ENCODE results near the gene IKZF2.

The IKZF2 gene

GRCh38 chr2:212998626-212999359 lies 152.6 kb downstream of the IKZF2 start:
- DNase-seq (ENCODE audit: low read depth in 2 of 2): no peak

GRCh38 chr2:212997526-212998020 lies 153.8 kb downstream of the IKZF2 start:
- DNase-seq (ENCODE audit: low read depth in 2 of 2): no peak

DNA sequence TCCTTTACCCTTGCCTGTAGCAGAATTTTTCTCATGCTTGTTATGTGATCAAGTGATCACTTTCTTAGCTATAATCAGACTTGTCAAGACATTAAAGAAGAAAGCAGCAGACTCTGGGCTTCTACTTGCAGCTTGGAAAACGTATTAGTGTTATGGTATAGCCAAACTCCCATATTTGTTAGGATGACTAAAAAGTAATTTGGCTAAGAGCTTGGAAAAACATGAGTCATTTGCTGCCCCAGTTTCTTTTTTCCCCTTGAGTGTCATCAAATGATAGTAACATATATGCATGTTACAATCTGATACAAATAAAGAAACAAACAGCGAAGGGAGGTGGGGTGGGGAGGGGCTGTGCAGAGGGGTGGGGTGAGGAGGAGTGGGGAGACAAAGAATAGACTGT lies 155.5 kb downstream of the IKZF2 start:
- DNase-seq (ENCODE audit: low read depth in 2 of 2): peak in 1 of 2 experiments; percentile 11

DNA sequence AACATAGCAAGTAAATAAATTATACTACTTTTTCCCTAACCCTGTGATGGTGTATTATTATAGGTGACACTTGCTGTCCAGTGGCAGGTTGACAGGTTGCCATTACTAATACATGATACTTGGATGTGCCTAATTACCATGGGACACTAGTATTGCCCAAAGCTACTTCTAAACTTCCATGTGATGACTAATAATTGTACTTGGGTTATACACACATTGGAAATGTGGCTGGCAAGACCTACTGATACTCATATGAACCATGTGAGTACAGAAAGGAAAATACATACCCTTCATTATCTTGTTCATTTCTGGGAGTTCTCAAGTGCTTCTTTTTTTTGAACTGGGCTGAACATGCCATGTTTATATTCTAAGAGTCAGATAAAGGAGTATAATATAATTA lies 156.4 kb downstream of the IKZF2 start:
- DNase-seq (ENCODE audit: low read depth in 2 of 2): no peak

DNA sequence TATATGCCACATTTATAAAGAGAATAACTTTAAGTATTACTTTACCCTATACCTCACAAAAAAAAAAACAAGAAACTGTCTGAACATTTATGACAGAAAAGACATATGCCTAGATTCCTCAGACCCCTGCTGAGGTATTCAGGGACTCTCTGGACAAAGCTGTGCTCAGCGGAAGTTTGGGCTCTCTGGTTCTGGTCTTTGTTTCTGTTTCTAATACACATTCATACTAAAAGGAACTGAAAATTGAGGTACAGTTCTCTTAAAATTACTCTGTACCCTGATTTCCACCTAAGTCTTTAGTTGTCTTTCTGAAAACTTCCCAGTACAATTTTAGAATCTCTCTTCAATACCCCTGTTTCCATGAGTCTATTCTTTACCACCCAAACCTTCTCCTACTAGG lies 160.3 kb downstream of the IKZF2 start:
- no peak for DNase-seq (ENCODE audit: low read depth in 2 of 2)

- no peak for DNase-seq (ENCODE audit: low read depth in 2 of 2)
Observed at GRCh38 chr2:212990697-212991096, 160.7 kb downstream of the IKZF2 start.

DNA sequence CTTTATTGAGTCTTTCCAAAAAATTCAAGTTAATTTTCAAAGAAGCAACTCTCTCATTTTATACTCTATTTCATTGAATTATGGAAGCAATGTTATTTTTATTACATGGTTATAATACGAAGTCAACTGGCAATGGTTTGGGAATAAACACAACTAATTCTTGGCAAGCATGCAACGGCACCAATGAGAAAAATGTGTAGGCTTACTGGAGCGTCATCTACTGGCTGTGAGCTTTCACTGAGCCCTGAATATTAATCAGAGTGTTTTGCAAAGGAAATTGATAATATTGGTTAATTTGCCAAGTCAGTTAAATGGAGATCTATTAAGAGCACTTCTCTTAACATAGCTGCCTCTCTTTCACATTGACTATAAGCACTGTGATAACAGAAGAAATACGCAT lies 163.9 kb downstream of the IKZF2 start:
- no peak for DNase-seq (ENCODE audit: low read depth in 2 of 2)

DNA sequence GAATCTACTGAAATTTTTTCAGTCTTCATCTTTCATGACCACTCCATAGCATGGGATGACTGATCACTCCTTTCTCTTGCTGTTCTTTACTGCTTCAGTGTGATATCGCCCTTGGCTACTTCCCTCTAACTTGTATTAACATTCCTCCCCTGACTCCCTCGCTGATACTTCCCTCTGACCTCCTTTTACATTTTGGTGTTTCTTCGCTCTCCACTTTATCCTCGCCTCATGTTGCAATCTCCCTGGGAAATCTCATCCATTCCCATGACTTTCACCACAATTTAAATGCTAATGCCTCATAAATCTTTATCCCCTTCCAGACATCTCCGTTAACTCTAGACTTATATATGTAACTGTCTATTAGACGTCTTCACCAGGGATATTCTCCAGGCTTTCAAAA lies 167.3 kb downstream of the IKZF2 start:
- no peak for DNase-seq (ENCODE audit: low read depth in 2 of 2)

DNA sequence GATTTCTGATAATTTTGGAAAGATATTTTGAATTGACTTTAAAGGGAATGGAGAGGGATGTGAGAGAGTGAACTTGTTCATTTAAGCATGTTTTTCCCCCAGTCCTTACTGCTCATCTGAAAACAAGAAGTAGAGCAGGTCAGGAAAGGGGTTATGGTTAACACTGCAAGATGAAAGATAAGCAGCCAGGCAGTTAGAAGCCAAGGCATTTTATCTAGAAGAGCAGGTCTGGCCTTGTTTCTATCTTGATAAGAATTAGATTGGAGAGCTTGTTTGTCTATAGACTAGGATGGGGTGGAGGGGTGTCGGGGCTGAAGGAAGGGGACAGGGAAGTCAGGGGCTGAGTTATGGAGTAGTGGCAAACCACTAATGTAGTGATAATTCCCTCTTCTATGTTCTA lies 171.6 kb downstream of the IKZF2 start:
- no peak for DNase-seq (ENCODE audit: low read depth in 2 of 2)

DNA sequence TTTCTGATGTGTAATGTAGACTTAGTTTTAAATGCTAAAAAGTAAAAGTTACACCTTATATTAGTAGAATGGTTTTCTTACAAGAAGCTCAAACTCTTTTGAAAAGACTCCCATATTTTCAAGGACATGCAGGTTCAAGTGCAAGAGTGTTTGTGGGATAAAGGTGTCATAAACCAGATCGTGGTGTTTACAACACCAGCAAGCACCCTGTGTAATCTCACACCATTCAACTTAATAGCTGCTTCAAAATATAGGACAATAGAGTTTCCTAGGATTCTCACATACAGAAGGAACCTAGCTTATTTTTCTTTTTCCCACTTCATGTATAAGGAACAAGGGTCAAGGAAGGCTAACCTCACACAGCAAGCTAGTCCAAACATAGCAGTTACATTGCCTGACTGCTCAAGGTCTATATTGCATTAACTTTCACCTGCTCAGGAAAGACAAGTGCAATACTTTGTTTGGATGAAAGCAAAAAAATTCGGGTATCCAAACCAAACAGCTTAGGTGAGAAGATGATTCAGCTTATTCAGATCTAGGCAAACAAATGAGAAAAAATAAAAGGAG lies 172.3 kb downstream of the IKZF2 start:
- DNase-seq (ENCODE audit: low read depth in 2 of 2): no peak

- DNase-seq (ENCODE audit: low read depth in 2 of 2): no peak
Observed at GRCh38 chr2:212977152-212977551, 174.3 kb downstream of the IKZF2 start.

DNA sequence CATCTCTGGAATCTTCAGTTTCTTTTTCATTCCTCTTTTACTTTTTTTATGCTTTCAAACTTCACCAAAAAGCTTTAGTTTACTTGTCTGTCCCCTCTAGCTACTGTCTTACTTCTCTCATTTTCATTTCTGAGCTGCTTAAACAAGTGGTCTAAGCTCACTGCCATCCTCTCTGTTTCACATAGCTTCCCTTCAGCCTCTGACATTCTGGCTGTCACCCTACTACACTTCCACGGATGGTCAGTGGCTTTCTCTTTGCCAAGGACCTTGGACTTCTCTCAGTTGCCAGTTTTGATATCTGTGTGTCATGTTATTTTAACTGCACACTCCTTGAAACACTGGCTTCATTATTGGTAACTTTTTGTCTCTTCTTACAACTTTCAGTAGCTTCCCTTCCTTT lies 176.1 kb downstream of the IKZF2 start:
- DNase-seq (ENCODE audit: low read depth in 2 of 2): no peak

DNA sequence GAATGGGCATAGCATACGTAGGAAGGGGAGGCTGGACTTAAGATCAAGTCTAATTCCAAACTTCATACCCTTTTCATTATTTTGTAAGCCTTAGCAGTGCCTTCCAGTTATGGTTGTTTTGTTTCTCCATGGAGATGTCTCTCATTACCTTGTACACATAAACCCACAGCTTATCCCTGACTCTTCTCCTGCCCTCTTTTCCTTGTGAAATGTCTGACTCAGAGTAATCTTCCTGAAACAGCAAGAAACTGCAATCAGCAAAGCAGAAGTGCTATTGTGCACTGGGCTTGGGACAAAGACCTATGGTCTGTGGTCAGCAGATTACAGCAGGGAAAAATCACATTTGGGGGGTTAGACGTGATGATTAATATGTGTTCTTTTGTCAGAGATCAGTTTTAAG lies 176.7 kb downstream of the IKZF2 start:
- no peak for DNase-seq (ENCODE audit: low read depth in 2 of 2)

DNA sequence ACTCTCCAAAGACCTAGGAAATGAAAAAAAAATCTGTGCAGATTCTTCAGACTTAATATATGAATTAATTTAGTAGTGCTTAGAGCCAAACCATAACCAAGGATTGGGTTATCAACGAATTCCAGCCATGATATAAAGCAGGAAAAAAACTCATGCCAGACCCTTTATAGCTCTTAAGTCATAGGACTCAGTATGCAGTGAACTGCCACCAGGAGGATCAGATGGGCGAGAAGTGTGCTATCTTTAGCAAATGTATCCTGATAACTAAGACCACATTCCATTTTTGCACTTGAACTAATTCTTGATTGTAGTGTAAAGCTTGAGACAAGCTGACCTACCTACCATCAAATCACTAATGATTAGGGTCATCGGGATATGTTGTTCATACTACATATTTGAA lies 178.1 kb downstream of the IKZF2 start:
- DNase-seq (ENCODE audit: low read depth in 2 of 2): no peak

- DNase-seq (ENCODE audit: low read depth in 2 of 2): peak; percentile 7 to 11
Observed at GRCh38 chr2:212970132-212970531, 181.3 kb downstream of the IKZF2 start.

DNA sequence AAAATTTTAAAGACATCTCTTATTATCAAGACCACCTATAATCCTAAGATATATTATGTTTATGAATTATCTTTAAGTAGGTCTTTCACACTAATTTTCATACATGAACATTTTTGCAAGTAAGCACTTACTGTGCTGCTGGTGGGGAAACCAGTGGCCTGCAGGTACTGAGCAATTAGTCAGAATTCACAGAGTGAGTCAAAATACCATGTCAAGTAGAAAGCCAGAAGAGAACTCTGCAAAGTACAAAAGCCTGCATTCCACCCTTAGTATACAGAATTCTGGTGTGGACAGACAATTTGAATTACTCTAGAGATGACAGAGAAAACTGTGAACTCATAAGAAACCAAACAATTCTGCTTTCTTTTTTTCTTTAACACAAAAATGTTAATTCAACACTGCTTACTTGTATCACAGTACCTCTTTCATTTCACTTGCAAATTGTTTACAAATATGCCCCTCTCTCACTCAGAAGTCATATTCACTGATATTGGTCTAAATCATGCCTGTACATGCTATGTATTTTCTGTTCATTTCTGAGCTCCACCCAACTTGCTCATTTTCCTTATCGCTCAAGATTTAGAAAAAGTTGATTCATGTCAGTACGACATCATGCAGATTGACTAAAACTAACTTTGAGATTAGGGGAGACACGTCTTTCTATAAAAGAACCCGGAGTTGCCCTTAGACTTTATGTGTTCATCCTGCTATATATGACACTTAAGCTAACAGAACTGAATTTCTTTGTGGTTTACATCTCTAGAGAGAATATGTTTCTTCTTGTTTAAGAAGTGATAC lies 182.9 kb downstream of the IKZF2 start:
- no peak for DNase-seq (ENCODE audit: low read depth in 2 of 2)

DNA sequence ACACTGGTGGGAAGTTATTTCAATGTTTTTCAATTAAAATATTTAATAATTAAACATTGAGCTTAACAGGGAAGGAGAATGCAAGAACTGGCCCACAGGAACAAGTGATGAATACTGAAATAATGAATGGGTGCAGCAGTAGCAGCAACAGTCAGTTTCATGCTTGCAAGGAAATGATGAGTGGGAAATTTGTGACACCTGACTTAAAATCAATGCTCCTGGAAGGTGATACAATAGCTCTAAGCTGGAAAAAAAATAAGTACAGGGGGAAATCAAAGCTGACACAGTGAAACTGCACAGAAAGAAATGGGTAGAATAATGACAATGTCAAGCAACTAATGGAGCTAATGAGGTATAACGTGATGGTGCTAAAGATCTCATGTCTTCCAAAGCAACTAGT lies 184.5 kb downstream of the IKZF2 start:
- DNase-seq (ENCODE audit: low read depth in 2 of 2): no peak

GRCh38 chr2:212962691-212963090 lies 188.7 kb downstream of the IKZF2 start:
- DNase-seq (ENCODE audit: low read depth in 2 of 2): no peak

DNA sequence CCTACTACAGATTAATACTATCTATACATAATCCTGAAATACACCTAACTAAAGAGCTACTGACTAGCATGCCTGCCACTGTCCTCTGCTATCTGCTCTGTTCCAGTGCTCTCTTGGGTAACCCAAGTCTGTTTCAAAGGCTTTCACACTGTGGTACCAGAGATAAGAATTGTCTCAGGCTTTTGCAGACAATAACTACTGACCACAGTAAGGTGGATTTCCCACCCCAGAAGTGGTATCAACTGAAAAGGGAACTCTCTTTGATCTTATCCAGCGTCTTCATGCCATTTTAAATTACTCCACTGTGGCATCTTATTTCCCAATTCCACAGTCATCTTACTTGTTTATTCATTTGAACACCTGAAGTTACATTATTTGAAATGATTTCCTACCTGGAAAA lies 190.2 kb downstream of the IKZF2 start:
- DNase-seq (ENCODE audit: low read depth in 2 of 2): no peak

DNA sequence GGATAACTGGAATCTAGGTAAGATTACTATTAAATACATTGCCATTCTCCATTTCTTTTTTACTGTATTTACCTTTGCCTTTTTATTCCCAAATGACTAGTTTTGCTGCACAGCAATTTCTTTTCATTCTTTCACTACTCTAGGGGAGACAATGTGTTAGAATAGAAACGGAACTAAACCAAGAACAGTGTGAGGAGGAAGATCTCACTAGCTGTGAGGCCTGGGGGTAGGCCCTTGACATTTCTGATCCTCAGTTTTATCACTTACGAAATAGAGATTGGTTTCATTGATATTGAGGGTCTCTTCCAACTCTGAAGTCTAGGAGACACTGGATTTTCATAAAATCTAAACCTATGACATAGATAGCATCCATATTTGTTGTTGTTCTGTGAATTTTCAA lies 191.1 kb downstream of the IKZF2 start:
- no peak for DNase-seq (ENCODE audit: low read depth in 2 of 2)

DNA sequence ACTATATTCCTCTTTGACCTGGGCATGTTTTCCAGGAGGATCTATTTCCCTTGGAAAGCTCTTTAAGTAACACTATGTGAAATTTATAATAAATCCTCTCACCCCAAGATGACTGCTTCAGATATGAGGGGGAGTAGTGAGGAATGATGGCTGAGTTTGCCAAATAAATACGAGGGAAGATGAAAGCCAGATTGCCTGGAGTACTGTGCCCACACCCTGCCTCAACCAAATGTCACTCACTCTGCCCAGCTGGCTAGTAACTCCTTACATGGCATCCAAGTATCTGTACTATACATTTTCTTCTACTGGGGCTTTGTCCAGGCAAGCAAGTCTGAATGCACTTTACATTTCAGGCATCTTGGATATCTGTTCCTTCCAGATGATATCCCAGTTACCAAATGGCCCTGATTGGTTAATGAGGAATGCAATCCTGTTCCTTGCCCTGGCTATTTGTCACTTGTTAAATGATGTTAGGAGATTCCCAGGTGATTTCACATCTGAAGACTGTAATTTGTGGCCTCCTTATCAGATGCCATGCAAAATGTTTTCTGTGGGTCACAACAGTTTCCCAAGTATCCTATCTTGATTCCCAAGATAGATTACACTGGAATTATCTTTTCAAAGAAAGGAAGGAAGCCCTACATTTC lies 191.8 kb downstream of the IKZF2 start:
- DNase-seq (ENCODE audit: low read depth in 2 of 2): no peak

DNA sequence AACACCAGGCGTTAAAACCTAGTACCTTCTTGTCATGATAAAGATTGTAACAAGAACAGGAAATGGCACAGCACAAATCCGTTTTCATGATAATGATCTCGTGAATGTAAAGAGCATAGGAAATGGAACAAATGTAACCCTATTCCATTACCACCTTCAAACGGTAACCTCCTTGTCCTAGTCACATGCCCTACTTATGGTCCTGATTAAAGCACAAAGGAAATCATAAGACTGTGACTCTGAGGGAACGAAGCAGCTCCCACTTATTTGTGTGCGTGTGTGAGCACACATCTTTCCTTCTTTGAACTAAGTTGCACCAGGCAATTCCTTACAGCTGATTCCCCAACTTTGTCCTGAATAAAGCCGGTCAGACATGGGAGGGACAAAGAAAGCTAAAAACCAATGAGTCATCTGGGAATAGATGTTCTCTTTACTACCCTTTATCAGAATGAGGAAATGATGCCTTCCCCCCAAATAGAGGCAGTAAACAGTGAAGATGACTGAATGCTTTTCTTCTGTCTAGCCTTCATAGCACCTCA lies 192.6 kb downstream of the IKZF2 start:
- no peak for DNase-seq (ENCODE audit: low read depth in 2 of 2)

All from fibroblast of skin of left quadriceps (primary cell).